K562 (cell line): ENCODE data around the gene PRELID3B. TPM values are rescaled to one million over a fixed set of nuclear protein-coding genes. Genes with fewer than 3 reads are reported as not detected.

Experiments used
- ATAC-seq: fragments of 200-7000 bp; cut with Tn5 transposase; 3 replicates; pipeline ENCODE4 v1.9.1; 2020; ENCODE audit warnings: moderate library complexity
- BruUV-seq: library from RNA; stranded (reverse); fragments of 400-500 nt; replicated peaks from 2 replicates; lab custom pipeline; 2021; lab: Mats Ljungman, UMichigan
- CTCF ChIA-PET: fragments of 300-600 bp; formaldehyde crosslinking; extraction: SDS; loops from one replicate; lab custom pipeline; 2021; ENCODE audit warnings: low intra/inter-chr PET ratio; lab: Yijun Ruan, JAX
- POLR2A ChIA-PET: fragments of 300-600, 350-650 bp; sonication (Branson Sonifier 250); formaldehyde crosslinking; extraction: SDS; loops from one replicate; lab custom pipeline; 2021; ENCODE audit warnings: antibody characterized with exemption, inconsistent platforms; lab: Yijun Ruan, JAX
- DNase-seq, 4 experiments: peaks; one replicate each; pipeline versions ENCODE4 v3.0.0 to v3.0.0-alpha.2; 2011 to 2018; ENCODE audit warnings: low spot score in 3 of 4, mixed read lengths in 3 of 4; ENCODE audit errors: extremely low read depth in 1 of 4
- FAIRE-seq: peaks from 2 replicates; lab custom pipeline; 2011; peaks lifted over from hg19 to GRCh38; lab: Jason Lieb, UNC
- H2AFZ ChIP-seq: 2 replicates; pipeline ENCODE4 v1.6.0; 2011; ENCODE audit warnings: low read depth, low read length, control low read depth, inconsistent platforms
- H3K27ac ChIP-seq: fragments of 200-600 bp; 3 replicates; pipeline ENCODE4 v1.8.0; 2011; ENCODE audit warnings: low read depth, mild to moderate bottlenecking, control low read depth, inconsistent platforms, low read length, moderate library complexity, mixed read lengths; ENCODE audit errors: extremely low read depth
- H3K27me3 ChIP-seq, 2 experiments: fragments of 300-600 bp in 1 of 2; 2 replicates in 1 of 2; 3 replicates in 1 of 2; pipeline versions ENCODE4 v1.6.0 to v1.8.0; 2011; ENCODE audit warnings: inconsistent platforms in 2 of 2, low read length in 2 of 2, mild to moderate bottlenecking in 1 of 2, mixed read lengths in 1 of 2, moderate library complexity in 1 of 2; ENCODE audit not compliant: control insufficient read depth in 2 of 2, insufficient read depth in 2 of 2
- H3K36me3 ChIP-seq: fragments of 300-600 bp; 3 replicates; pipeline ENCODE4 v1.8.0; 2011; ENCODE audit warnings: mild to moderate bottlenecking, low read length, inconsistent platforms; ENCODE audit not compliant: control insufficient read depth, insufficient read depth
- H3K4me1 ChIP-seq, 2 experiments: fragments of 200-600 bp in 1 of 2; replicated peaks in 1 of 2; 2 replicates in 1 of 2; 3 replicates in 1 of 2; pipeline versions ENCODE4 v1.5.1 to v1.8.0; 2011; ENCODE audit warnings: inconsistent platforms in 2 of 2, low read length in 2 of 2, mild to moderate bottlenecking in 1 of 2, mixed read lengths in 1 of 2, moderate library complexity in 1 of 2; ENCODE audit not compliant: control insufficient read depth in 2 of 2, insufficient read depth in 2 of 2
- H3K4me2 ChIP-seq: 2 replicates; pipeline ENCODE4 v1.6.1; 2011; ENCODE audit warnings: low read length, control low read depth, inconsistent platforms, mixed read lengths; ENCODE audit not compliant: insufficient read depth
- H3K4me3 ChIP-seq: fragments of 200-600 bp; sonication (generic), shearing (Covaris generic); 2 replicates; pipeline ENCODE4 v1.5.1; 2016; ENCODE audit warnings: control low read depth, inconsistent platforms
- H3K79me2 ChIP-seq: fragments of 200-600 bp; 3 replicates; pipeline ENCODE4 v1.8.0; 2011; ENCODE audit warnings: low read length, inconsistent platforms; ENCODE audit not compliant: control insufficient read depth, insufficient read depth
- H3K9ac ChIP-seq, 2 experiments: 2 replicates each; pipeline versions ENCODE4 v1.6.0 to v1.6.1; 2011; ENCODE audit warnings: low read depth in 2 of 2, low read length in 2 of 2, control low read depth in 1 of 2, inconsistent platforms in 1 of 2, mild to moderate bottlenecking in 1 of 2, mixed read lengths in 1 of 2; ENCODE audit not compliant: insufficient read depth in 1 of 2
- H3K9me1 ChIP-seq: one replicate; pipeline ENCODE4 v1.6.0; 2011; ENCODE audit warnings: inconsistent platforms, mild to moderate bottlenecking, low read length, moderate library complexity; ENCODE audit not compliant: control insufficient read depth, insufficient read depth
- H3K9me3 ChIP-seq: replicated peaks from 2 replicates; pipeline ENCODE4 v1.5.1; 2011; ENCODE audit warnings: low read depth, low read length, inconsistent platforms; ENCODE audit not compliant: control insufficient read depth, insufficient read depth
- H4K20me1 ChIP-seq: replicated peaks from 2 replicates; pipeline ENCODE4 v1.6.1; 2011; ENCODE audit warnings: low read length, inconsistent platforms, mixed read lengths; ENCODE audit not compliant: control insufficient read depth, insufficient read depth
- CBX5 ChIP-seq: IDR thresholded peaks from 2 replicates; pipeline ENCODE4 v1.6.1; 2014; ENCODE audit warnings: low read depth, borderline replicate concordance
- DPF2 ChIP-seq: fragments of 450-650 bp; IDR thresholded peaks from 2 replicates; pipeline ENCODE4 v1.6.1; 2016
- FUS ChIP-seq: fragments of 200-400 bp; formaldehyde crosslinking; optimal IDR thresholded peaks from 2 replicates; pipeline ENCODE3; 2017; ENCODE audit warnings: low read depth, low read length
- HDAC2 ChIP-seq: fragments of 450-650 bp; IDR thresholded peaks from 2 replicates; pipeline ENCODE4 v1.6.1; 2016; ENCODE audit warnings: mild to moderate bottlenecking
- HIVEP1 ChIP-seq: fragments of 250-450 bp; sonication (Bioruptor Pico); IDR thresholded peaks from 2 replicates; pipeline ENCODE4 v1.4.0; 2020; ENCODE audit warnings: mild to moderate bottlenecking
- KDM4B ChIP-seq, 2 experiments: fragments of 450-650 bp in 1 of 2; sonication (generic) in 1 of 2; IDR thresholded peaks; 2 replicates each; pipeline ENCODE4 v1.6.1; 2016 to 2017; ENCODE audit warnings: borderline replicate concordance in 2 of 2, antibody characterized with exemption in 1 of 2, low read depth in 1 of 2, mild to moderate bottlenecking in 1 of 2
- MED1 ChIP-seq: sonication (generic); formaldehyde crosslinking; IDR thresholded peaks from 2 replicates; pipeline ENCODE4 v1.8.1; 2023; ENCODE audit warnings: missing genetic modification reagents, borderline replicate concordance
- NCOA4 ChIP-seq: fragments of 450-650 bp; IDR thresholded peaks from 2 replicates; pipeline ENCODE4 v1.6.1; 2018; ENCODE audit warnings: mild to moderate bottlenecking; ENCODE audit not compliant: partially characterized antibody
- PCBP1 ChIP-seq: fragments of 200-400 bp; formaldehyde crosslinking; IDR thresholded peaks from 2 replicates; pipeline ENCODE4 v1.6.1; 2018; ENCODE audit warnings: mild to moderate bottlenecking, low read depth, low read length; ENCODE audit not compliant: poor library complexity, severe bottlenecking
- ZNF584 ChIP-seq: fragments of 200-800 bp; sonication (Bioruptor generic); IDR thresholded peaks from 2 replicates; pipeline ENCODE4 v1.6.1; 2016; ENCODE audit warnings: low read depth, mild to moderate bottlenecking, missing genetic modification characterization, missing compliant biosample characterization
- WGBS: fragments of 100-300 bp; shearing (Covaris generic); methylation state at CpG from one replicate; pipeline ENCODE4 v1.1.6; 2016; ENCODE audit warnings: low coverage, mixed read lengths; ENCODE audit not compliant: insufficient coverage; ENCODE audit errors: missing lambda C conversion rate; 5-methylcytosine and 5-hydroxymethylcytosine counted together
- in situ Hi-C: fragments of 300-500 bp; cut with MboI; formaldehyde crosslinking; loops from 4 replicates; pipeline ENCODE4 v1.15.0; 2018; ENCODE audit warnings: inconsistent platforms, mixed read lengths
- intact Hi-C: fragments of 100-400 bp; cut with micrococcal nuclease; formaldehyde crosslinking; loops from 2 replicates; pipeline ENCODE4 v1.14.2; 2022
- polyA plus RNA-seq, 8 experiments: library from polyadenylated mRNA; depleted of rRNA in 4 of 8; stranded (reverse) in 5 of 8; unstranded in 3 of 8; fragments of >200 nt; fragmentation: Nextera tagmentation in 2 of 8; fragmentation: Illumina TruSeq in 1 of 8; extraction: Ambion mirVana in 2 of 8; extraction: Trizol in 1 of 8; gene quantifications; 2 replicates each; pipeline versions ENCODE4 v1.2.1 to v1.2.3, GENCODE V29; 2011 to 2014; ENCODE audit warnings: inconsistent platforms in 1 of 8, missing spikeins in 1 of 8
- total RNA-seq, 7 experiments: library from RNA; depleted of rRNA in 6 of 7; stranded (reverse); fragments of >200 nt in 6 of 7; fragmentation: Illumina TruSeq in 2 of 7; extraction: Trizol in 2 of 7; gene quantifications; 2 replicates each; pipeline versions ENCODE4 v1.2.1 to v1.2.3, GENCODE V29; 2011 to 2021; ENCODE audit warnings: low replicate concordance in 1 of 7
- TF ChIP-seq, protein P1 (sequence below): fragments of 250-450 bp; sonication (Bioruptor Pico); IDR thresholded peaks from 2 replicates; pipeline ENCODE4 v1.5.1; 2021; ENCODE audit warnings: mild to moderate bottlenecking
- TF ChIP-seq, protein P2 (sequence below): fragments of 450-650 bp; IDR thresholded peaks from 2 replicates; pipeline ENCODE4 v1.6.1; 2016; ENCODE audit warnings: mild to moderate bottlenecking
- TF ChIP-seq, protein P3 (sequence below): IDR thresholded peaks from 2 replicates; pipeline ENCODE4 v1.6.1; 2011; ENCODE audit warnings: borderline replicate concordance, low read depth, mild to moderate bottlenecking, moderate library complexity, low read length; ENCODE audit not compliant: insufficient read depth, poor library complexity, severe bottlenecking
- TF ChIP-seq, protein P4 (sequence below): fragments of 450-650 bp; formaldehyde crosslinking; IDR thresholded peaks from 2 replicates; pipeline ENCODE4 v1.4.0; 2022; ENCODE audit warnings: missing genetic modification characterization

Gene PRELID3B
- total and polyA plus RNA-seq, 9 of the 15 experiments (the other 6 are each of a cell fraction or from before 2014, with no cell fraction given), result 77.0 to 186 (median 101) TPM

DNA sequence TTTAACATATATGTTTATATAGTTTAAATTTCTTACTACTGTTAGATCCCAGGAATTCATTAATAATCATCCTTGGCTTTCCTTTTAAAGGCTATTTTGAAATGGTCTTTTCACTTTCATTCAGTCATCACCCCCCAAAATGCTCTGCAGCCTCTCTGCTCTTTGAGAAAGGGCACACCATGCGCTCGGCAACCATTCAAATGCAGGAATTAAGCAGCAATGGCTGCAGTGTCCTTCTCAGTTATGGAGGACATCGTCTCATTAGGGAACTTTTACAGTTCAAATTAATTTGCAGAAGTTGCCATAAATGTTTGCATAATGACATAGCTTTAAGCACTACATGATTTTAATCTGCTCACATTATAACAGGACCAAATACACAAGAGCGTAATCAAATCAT lies 17.1 kb downstream of the PRELID3B start (continued):
- TF ChIP-seq, protein P1, sequence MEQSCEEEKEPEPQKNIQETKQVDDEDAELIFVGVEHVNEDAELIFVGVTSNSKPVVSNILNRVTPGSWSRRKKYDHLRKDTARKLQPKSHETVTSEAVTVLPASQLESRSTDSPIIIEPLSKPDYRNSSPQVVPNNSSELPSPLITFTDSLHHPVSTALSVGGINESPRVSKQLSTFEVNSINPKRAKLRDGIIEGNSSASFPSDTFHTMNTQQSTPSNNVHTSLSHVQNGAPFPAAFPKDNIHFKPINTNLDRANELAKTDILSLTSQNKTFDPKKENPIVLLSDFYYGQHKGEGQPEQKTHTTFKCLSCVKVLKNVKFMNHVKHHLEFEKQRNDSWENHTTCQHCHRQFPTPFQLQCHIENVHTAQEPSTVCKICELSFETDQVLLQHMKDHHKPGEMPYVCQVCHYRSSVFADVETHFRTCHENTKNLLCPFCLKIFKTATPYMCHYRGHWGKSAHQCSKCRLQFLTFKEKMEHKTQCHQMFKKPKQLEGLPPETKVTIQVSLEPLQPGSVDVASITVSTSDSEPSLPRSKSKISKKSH (CRISPR knock-in tag), result no peak
- TF ChIP-seq FUS, result no peak

DNA sequence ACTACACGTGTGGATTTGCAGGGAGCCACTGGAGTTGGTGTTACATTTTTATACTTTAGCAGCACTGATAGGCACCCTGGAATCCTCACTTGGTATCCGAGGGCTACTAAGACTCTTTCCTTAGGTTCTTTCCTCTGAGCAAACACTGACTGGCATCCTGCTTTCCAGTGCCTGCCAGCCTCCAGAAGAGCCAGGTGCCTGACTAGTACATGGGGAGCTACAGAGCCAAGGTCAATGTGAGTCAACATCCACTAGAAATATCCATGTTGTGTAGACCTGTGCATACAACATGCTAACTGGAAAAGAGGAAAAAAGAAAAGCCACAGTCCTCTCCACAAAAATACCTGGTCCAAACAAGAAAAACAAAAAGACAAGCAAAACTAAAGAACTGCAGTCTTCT lies 17.5 kb downstream of the PRELID3B start:
- Histone ChIP-seq H3K36me3 (peaks cover 82% of the 10 kb centered on the region), H3K4me1 (peaks cover 25 to 26% of the 10 kb centered on the region in 2 experiments), H3K79me2 (peaks cover 94% of the 10 kb centered on the region), H2AFZ (no peak overlapping the region), H3K9me1 (no peaks in the 10 kb centered on the region), H3K27ac (no peak overlapping the region), H3K4me2 (peak overlapping the region; percentile 26), H3K9me3 (no peaks in the 10 kb centered on the region), H3K27me3 (no peaks in the 10 kb centered on the region), H4K20me1 (no peaks in the 10 kb centered on the region; the same call in 1 of the 2 replicates), H3K4me3 (no peak overlapping the region), H3K9ac (peak overlapping the region in 1 of 2 experiments; percentile 75; a peak in 1 of 4 replicates)
- CTCF ChIA-PET, result no interaction called here
- DNase-seq (no peak), ATAC-seq (no peak), FAIRE-seq (no peak)
- no TSS peak for BruUV-seq
- intact Hi-C loops (no loop called here), in situ Hi-C loops (no loop called here)
- 50% methylated on average over 2 of the region's 2 CpGs for WGBS
- POLR2A ChIA-PET, result interaction anchor here (0.7 to 1.1 kb wide), 2 partner anchors 17 to 35 kb away, joined by 3 read pairs; no protein-coding TSS in a partner anchor
- TF ChIP-seq NCOA4, result no peak
- TF ChIP-seq CBX5, result no peak
- TF ChIP-seq, protein P2, sequence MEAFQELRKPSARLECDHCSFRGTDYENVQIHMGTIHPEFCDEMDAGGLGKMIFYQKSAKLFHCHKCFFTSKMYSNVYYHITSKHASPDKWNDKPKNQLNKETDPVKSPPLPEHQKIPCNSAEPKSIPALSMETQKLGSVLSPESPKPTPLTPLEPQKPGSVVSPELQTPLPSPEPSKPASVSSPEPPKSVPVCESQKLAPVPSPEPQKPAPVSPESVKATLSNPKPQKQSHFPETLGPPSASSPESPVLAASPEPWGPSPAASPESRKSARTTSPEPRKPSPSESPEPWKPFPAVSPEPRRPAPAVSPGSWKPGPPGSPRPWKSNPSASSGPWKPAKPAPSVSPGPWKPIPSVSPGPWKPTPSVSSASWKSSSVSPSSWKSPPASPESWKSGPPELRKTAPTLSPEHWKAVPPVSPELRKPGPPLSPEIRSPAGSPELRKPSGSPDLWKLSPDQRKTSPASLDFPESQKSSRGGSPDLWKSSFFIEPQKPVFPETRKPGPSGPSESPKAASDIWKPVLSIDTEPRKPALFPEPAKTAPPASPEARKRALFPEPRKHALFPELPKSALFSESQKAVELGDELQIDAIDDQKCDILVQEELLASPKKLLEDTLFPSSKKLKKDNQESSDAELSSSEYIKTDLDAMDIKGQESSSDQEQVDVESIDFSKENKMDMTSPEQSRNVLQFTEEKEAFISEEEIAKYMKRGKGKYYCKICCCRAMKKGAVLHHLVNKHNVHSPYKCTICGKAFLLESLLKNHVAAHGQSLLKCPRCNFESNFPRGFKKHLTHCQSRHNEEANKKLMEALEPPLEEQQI, result no peak
- no peak for TF ChIP-seq HDAC2
- TF ChIP-seq HIVEP1 (CRISPR knock-in tag), result no peak
- TF ChIP-seq ZNF584 (CRISPR knock-in tag), result no peak
- TF ChIP-seq PCBP1, result no peak
- no peak for TF ChIP-seq DPF2
- TF ChIP-seq, protein P3, sequence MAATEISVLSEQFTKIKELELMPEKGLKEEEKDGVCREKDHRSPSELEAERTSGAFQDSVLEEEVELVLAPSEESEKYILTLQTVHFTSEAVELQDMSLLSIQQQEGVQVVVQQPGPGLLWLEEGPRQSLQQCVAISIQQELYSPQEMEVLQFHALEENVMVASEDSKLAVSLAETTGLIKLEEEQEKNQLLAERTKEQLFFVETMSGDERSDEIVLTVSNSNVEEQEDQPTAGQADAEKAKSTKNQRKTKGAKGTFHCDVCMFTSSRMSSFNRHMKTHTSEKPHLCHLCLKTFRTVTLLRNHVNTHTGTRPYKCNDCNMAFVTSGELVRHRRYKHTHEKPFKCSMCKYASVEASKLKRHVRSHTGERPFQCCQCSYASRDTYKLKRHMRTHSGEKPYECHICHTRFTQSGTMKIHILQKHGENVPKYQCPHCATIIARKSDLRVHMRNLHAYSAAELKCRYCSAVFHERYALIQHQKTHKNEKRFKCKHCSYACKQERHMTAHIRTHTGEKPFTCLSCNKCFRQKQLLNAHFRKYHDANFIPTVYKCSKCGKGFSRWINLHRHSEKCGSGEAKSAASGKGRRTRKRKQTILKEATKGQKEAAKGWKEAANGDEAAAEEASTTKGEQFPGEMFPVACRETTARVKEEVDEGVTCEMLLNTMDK, result no peak
- no peak for TF ChIP-seq KDM4B (IDR thresholded peaks at IDR 0.05; ENCODE audit: borderline replicate concordance in 2 of 2, low read depth in 1 of 2)
- TF ChIP-seq, protein P4, sequence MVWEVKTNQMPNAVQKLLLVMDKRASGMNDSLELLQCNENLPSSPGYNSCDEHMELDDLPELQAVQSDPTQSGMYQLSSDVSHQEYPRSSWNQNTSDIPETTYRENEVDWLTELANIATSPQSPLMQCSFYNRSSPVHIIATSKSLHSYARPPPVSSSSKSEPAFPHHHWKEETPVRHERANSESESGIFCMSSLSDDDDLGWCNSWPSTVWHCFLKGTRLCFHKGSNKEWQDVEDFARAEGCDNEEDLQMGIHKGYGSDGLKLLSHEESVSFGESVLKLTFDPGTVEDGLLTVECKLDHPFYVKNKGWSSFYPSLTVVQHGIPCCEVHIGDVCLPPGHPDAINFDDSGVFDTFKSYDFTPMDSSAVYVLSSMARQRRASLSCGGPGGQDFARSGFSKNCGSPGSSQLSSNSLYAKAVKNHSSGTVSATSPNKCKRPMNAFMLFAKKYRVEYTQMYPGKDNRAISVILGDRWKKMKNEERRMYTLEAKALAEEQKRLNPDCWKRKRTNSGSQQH (CRISPR knock-in tag), result no peak
- no peak for TF ChIP-seq MED1 (CRISPR knock-in tag)
